ENCODE measurements around the gene PCDH9. TPM values are rescaled to one million over a fixed set of nuclear protein-coding genes. Genes with fewer than 3 reads are reported as not detected.

Gene PCDH9
- total RNA-seq, 1 donor from 2014 or later, result 1.7 TPM

- DNase-seq (ENCODE audit: low spot score, unreplicated experiment), result no peak
- Mint-ChIP-seq H3K27me3 (peaks cover 2% of the 10 kb centered on the region), H3K36me3 (ENCODE audit: insufficient read depth) (no peaks in the 10 kb centered on the region), H3K27ac (no peak overlapping the region), H3K9me3 (ENCODE audit: low read depth) (no peaks in the 10 kb centered on the region), H3K4me3 (ENCODE audit: low read depth) (no peak overlapping the region), H3K4me1 (ENCODE audit: low read depth) (peaks cover 4% of the 10 kb centered on the region)
- TF ChIP-seq, protein P1, sequence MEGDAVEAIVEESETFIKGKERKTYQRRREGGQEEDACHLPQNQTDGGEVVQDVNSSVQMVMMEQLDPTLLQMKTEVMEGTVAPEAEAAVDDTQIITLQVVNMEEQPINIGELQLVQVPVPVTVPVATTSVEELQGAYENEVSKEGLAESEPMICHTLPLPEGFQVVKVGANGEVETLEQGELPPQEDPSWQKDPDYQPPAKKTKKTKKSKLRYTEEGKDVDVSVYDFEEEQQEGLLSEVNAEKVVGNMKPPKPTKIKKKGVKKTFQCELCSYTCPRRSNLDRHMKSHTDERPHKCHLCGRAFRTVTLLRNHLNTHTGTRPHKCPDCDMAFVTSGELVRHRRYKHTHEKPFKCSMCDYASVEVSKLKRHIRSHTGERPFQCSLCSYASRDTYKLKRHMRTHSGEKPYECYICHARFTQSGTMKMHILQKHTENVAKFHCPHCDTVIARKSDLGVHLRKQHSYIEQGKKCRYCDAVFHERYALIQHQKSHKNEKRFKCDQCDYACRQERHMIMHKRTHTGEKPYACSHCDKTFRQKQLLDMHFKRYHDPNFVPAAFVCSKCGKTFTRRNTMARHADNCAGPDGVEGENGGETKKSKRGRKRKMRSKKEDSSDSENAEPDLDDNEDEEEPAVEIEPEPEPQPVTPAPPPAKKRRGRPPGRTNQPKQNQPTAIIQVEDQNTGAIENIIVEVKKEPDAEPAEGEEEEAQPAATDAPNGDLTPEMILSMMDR (IDR thresholded peaks at IDR 0.05; ENCODE audit: unreplicated experiment), result no peak
These were observed 91.2 kb downstream of the PCDH9 start for GRCh38 chr13:67138970-67139369.

DNA sequence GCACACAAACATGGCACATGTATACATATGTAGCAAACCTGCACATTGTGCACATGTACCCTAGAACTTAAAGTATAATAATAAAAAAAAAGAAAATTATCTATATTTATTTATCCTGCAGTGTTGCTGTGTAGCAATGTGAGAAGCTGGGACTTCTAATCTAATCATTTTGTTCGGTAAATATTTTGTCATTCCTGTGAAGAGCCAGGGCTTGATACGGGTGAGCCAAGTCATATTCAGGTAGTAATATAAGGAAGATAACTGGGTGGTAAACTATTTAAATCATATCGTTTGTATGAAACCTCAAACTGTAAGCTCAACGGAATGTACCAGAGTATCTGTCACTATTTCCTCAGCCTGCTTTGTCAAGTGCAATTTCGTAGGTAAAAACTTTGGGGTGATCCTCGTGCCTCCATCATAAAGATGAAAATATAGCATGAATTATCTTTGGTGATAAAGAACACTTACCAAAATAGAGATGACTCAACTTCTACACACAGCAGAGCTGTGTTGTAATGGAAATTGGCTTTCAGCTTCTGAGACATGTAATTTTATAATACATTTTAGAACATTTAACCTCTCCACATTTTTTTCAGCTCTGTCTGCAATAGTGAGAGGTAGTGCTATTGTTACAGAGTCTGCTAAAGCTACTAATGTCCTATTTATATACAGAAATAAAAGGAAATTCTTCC lies 92.9 kb downstream of the PCDH9 start:
- H3K27me3 Mint-ChIP-seq, result no peaks in the 10 kb centered on the region
- no peaks in the 10 kb centered on the region for H3K36me3 Mint-ChIP-seq (ENCODE audit: insufficient read depth)
- no peak overlapping the region for H3K4me3 Mint-ChIP-seq (ENCODE audit: low read depth)
- peaks cover 4% of the 10 kb centered on the region for H3K4me1 Mint-ChIP-seq (ENCODE audit: low read depth)
- TF ChIP-seq, protein P1 (IDR thresholded peaks at IDR 0.05; ENCODE audit: unreplicated experiment), result no peak
- H3K9me3 Mint-ChIP-seq (ENCODE audit: low read depth), result no peaks in the 10 kb centered on the region
- no peak overlapping the region for H3K27ac Mint-ChIP-seq
- no peak for DNase-seq (ENCODE audit: low spot score, unreplicated experiment)

GRCh38 chr13:67136157-67136556 lies 94.0 kb downstream of the PCDH9 start:
- Mint-ChIP-seq H3K36me3 (ENCODE audit: insufficient read depth) (no peaks in the 10 kb centered on the region), H3K27me3 (no peaks in the 10 kb centered on the region), H3K4me1 (ENCODE audit: low read depth) (peaks cover 4% of the 10 kb centered on the region), H3K4me3 (ENCODE audit: low read depth) (no peak overlapping the region), H3K9me3 (ENCODE audit: low read depth) (no peaks in the 10 kb centered on the region), H3K27ac (no peak overlapping the region)
- no peak for DNase-seq (ENCODE audit: low spot score, unreplicated experiment)
- TF ChIP-seq, protein P1 (IDR thresholded peaks at IDR 0.05; ENCODE audit: unreplicated experiment), result no peak

DNA sequence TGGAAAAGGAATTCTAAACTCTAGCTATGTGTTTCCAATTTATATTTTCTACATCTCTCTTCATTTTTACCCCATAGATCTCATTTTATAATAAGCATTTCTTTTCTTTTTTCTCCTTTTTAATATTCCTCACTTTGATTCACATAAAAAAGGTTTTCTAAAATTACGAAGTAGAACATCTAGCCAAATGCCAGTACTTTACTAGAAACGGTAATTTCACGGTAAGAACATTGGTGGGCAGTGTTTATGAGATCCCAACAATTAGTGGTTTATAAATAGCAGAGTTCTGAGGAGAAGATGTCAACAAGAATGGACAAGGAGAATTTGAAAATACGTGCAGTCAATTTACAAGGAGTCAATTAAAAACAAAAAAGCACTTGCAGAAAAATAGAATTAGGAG lies 94.8 kb downstream of the PCDH9 start:
- Mint-ChIP-seq H3K4me3 (ENCODE audit: low read depth) (no peak overlapping the region), H3K36me3 (ENCODE audit: insufficient read depth) (no peaks in the 10 kb centered on the region), H3K27ac (no peak overlapping the region), H3K27me3 (no peaks in the 10 kb centered on the region), H3K4me1 (ENCODE audit: low read depth) (peaks cover 4% of the 10 kb centered on the region), H3K9me3 (ENCODE audit: low read depth) (no peaks in the 10 kb centered on the region)
- TF ChIP-seq, protein P1 (IDR thresholded peaks at IDR 0.05; ENCODE audit: unreplicated experiment), result no peak
- DNase-seq (ENCODE audit: low spot score, unreplicated experiment), result no peak

DNA sequence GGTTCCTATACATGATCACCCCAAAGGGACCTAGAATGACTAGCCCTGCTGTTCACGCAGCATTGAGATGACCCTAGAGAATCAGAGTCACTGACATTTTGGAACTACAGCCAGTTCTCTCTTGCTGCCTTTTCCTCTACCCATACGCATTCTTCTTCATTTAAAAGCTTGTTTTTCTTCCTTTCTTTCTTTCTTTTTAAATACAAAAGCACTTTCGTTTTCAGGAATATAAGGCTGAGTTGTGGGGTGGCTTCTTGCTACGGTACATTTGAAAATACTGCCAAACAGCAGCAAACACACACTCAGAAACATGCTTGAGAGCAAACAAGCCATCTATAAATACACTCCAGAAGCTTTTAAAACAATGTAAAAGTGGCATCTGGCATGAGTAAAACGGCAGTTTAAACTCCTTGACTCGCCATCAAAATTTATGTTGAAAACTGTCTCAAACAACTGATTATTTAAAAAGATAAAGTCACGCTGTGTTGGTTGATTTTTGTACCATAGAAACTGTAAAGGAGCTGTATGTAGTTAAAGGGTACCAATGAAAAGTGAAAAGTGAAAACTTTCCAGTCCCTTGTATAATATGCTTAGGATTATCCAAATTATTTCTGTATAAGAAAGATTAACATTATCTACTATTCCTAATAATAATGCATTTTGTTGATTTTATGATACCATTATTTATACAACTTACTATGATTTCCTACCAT lies 95.6 kb downstream of the PCDH9 start:
- no peak overlapping the region for H3K4me3 Mint-ChIP-seq (ENCODE audit: low read depth)
- no peak for DNase-seq (ENCODE audit: low spot score, unreplicated experiment)
- TF ChIP-seq, protein P1 (IDR thresholded peaks at IDR 0.05; ENCODE audit: unreplicated experiment), result no peak
- no peaks in the 10 kb centered on the region for H3K36me3 Mint-ChIP-seq (ENCODE audit: insufficient read depth)
- peaks cover 4% of the 10 kb centered on the region for H3K4me1 Mint-ChIP-seq (ENCODE audit: low read depth)
- no peaks in the 10 kb centered on the region for H3K9me3 Mint-ChIP-seq (ENCODE audit: low read depth)
- H3K27me3 Mint-ChIP-seq, result no peaks in the 10 kb centered on the region
- H3K27ac Mint-ChIP-seq, result no peak overlapping the region
